Subcutaneous abdominal adipose tissue (tissue), 5 donors: ENCODE measurements around the gene PRKCE.

ENCODE experiments used
- H3K27ac ChIP-seq: one replicate; pipeline ENCODE4 v1.7.0; 2013; ENCODE audit warnings: low read depth, mild to moderate bottlenecking, inconsistent platforms, low read length, moderate library complexity
- H3K27me3 ChIP-seq, 5 donors: one replicate each; pipeline ENCODE4 v1.7.0; 2013; ENCODE audit warnings: low read length in 5 of 5, inconsistent platforms in 1 of 5; ENCODE audit not compliant: control insufficient read depth in 5 of 5, insufficient read depth in 4 of 5
- H3K36me3 ChIP-seq, 5 donors: one replicate each; pipeline ENCODE4 v1.7.0; 2013; ENCODE audit warnings: low read length in 5 of 5; ENCODE audit not compliant: control insufficient read depth in 5 of 5, insufficient read depth in 5 of 5
- H3K4me1 ChIP-seq, 5 donors: one replicate each; pipeline ENCODE4 v1.7.0; 2013; ENCODE audit warnings: low read length in 5 of 5, mild to moderate bottlenecking in 3 of 5, moderate library complexity in 1 of 5; ENCODE audit not compliant: control insufficient read depth in 5 of 5, insufficient read depth in 5 of 5
- H3K4me3 ChIP-seq, 5 donors: one replicate each; pipeline ENCODE4 v1.7.0; 2013; ENCODE audit warnings: low read length in 5 of 5, low read depth in 1 of 5
- H3K9ac ChIP-seq, 5 donors: one replicate each; pipeline ENCODE4 v1.7.0; 2013; ENCODE audit warnings: low read length in 5 of 5, mild to moderate bottlenecking in 4 of 5, moderate library complexity in 3 of 5
- H3K9me3 ChIP-seq, 5 donors: one replicate each; pipeline ENCODE4 v1.7.0; 2013; ENCODE audit warnings: low read length in 5 of 5; ENCODE audit not compliant: control insufficient read depth in 5 of 5
- donor health status: healthy.
- donor health status: healthy.
- donor health status: healthy.
- donor health status: healthy.
- donor health status: healthy.

Gene PRKCE

DNA sequence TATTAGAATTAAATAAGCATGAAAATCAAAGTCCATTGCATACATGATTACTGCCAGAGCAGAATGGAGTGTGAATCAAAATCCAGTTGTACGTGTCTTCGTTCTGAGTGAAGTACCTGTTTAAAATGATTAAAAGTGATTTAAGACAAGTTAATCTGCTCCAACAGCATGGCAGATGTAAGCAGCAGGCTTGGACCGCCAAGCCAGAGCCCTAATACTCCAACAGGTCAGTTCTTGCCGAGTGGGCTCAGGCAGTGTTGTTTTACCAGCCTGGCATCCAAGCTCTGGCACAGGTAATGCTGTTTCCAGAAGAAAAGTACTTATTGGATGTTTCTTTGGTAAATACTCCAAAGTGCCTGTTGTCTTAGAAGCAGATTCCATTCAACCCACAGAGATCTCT is 474.3 kb downstream of the PRKCE start:
- no peaks in the 10 kb centered on the region for H3K36me3 ChIP-seq
- no peaks in the 10 kb centered on the region for H3K27me3 ChIP-seq
- no peak overlapping the region for H3K27ac ChIP-seq
- no peak overlapping the region for H3K4me3 ChIP-seq
- no peaks in the 10 kb centered on the region for H3K9me3 ChIP-seq
- no peak overlapping the region for H3K9ac ChIP-seq
- peaks cover 0 to 17% (median 5%) of the 10 kb centered on the region in 5 donors for H3K4me1 ChIP-seq

DNA sequence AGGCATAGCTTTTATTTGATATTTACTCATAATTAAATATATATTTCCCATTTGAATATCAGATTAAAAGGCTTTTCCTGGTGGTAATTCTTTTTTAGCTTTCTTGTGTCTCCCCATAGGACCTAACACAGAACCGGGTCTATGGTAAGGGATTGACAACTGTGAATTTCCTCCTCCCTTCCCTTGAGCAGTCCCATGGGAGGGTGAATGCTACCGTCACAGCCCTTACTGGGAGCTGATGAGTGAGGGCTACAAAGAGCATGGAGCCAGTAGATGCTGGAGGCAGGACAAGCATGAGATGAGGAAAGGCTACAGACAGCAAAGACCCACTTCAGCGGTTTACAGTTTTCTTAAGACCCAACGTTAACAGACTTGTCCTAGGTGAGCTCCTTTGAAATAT is 475.1 kb downstream of the PRKCE start:
- H3K4me3 ChIP-seq, result no peak overlapping the region
- no peak overlapping the region for H3K9ac ChIP-seq
- peaks cover 0 to 9% (median 0%) of the 10 kb centered on the region in 5 donors for H3K4me1 ChIP-seq
- H3K27ac ChIP-seq, result no peak overlapping the region
- no peaks in the 10 kb centered on the region for H3K36me3 ChIP-seq
- no peaks in the 10 kb centered on the region for H3K27me3 ChIP-seq
- no peaks in the 10 kb centered on the region for H3K9me3 ChIP-seq

DNA sequence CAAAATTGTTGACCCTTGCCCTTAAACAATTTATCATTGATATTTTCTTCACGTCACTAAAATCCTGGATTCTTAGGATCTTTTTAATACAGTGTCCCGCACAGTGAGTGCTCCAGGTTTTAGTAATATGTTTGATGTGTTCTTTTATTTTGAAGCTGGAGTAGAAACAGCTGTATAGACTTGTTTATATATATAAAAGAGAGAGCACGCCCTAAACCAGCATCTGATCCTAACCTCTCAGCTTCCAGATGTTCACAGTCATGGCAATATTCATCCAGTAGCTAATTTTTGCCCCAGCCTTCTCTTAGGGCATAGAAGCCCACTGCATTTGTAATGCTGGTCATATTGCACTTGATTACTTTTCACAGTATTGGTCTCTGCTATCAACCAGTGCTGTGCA is 475.7 kb downstream of the PRKCE start:
- Histone ChIP-seq H3K4me3 (no peak overlapping the region), H3K9ac (no peak overlapping the region), H3K36me3 (no peaks in the 10 kb centered on the region), H3K27ac (no peak overlapping the region), H3K9me3 (no peaks in the 10 kb centered on the region), H3K4me1 (peaks cover 0 to 4% (median 0%) of the 10 kb centered on the region in 5 donors), H3K27me3 (no peaks in the 10 kb centered on the region)

DNA sequence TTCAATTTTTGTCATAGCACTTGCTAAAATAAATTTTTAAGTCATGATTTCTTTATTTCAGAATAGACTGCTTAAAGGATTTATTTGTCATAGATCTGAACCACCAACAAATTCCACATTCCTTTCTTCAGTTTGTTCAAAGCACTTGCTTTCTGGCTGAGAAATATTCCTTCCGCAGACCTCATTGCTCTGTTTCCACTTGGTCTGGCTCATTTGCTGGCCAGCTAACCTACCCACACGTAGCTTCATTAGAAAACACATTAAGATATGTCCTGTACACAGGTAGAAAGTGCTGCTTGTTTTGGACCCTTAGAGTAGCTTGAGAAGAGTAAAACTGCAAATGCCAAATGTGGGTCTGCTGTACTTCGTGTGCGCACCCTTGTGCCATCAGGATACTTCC is 479.0 kb downstream of the PRKCE start:
- no peaks in the 10 kb centered on the region for H3K36me3 ChIP-seq
- H3K9me3 ChIP-seq, result no peaks in the 10 kb centered on the region
- no peak overlapping the region for H3K9ac ChIP-seq
- no peaks in the 10 kb centered on the region for H3K27me3 ChIP-seq
- no peak overlapping the region for H3K4me3 ChIP-seq
- no peak overlapping the region for H3K27ac ChIP-seq
- H3K4me1 ChIP-seq, result peaks cover 2 to 19% (median 16%) of the 10 kb centered on the region in 5 donors

DNA sequence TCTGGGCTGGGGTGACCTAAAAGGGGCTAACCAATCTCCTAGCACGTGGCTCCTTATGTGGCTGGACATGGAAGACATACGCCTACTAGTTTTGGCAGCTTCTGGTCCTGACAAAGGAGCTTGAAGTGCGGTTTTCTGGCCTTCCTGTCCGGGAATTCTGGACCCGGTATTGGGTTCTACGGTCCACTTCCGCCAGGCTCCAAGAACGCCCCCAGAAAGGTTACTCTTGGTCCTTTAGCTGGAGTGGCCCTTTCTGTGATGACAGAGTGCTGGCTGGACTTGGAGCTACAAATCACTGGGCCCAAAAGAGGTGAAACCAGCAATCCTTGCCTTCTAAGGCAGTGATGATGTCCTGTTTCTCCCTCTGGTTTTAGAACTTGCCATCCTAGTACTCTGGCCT is 481.5 kb downstream of the PRKCE start:
- H3K27ac ChIP-seq, result no peak overlapping the region
- H3K9me3 ChIP-seq, result no peaks in the 10 kb centered on the region
- H3K4me1 ChIP-seq, result peaks cover 4 to 31% (median 27%) of the 10 kb centered on the region in 5 donors
- no peak overlapping the region for H3K4me3 ChIP-seq
- H3K9ac ChIP-seq, result no peak overlapping the region
- H3K36me3 ChIP-seq, result no peaks in the 10 kb centered on the region
- no peaks in the 10 kb centered on the region for H3K27me3 ChIP-seq

DNA sequence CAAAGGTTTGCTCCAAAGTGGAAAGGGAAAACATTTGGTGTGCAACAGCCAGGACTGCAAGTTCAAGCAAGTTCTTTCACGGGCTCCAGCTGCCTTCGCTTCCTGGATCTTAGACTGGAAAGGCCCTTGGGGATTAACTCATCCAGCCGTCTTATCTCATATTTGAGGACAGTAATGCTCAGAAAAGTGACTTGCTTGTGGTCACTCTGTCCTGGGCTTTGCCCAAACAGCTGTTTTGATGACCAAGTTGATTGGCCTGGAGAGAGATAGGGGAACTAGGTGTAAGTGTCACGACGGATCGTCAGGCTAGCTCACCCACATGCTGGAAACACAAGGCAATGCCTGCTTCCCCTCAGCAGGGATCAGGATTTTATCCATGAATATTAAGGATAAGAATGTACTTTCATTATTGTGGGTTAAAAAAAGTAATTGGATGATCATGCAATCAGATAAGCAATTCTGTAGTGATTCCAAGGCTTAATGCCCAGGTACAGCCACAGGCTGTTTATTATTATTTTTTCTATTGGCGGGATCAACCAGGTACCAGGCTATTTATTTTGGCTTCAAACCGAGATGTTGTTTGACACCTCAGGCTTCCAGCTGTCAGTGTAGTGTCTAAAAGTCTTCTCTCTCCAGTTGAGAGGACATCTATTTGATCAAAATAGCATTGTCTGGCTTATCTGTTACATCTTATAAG is 483.2 kb downstream of the PRKCE start:
- Histone ChIP-seq H3K36me3 (no peaks in the 10 kb centered on the region), H3K27ac (peak overlapping the region; percentile 9), H3K9ac (no peak overlapping the region), H3K4me3 (peak overlapping the region in 2 of 5 donors; percentile 6 to 11), H3K9me3 (no peaks in the 10 kb centered on the region), H3K27me3 (no peaks in the 10 kb centered on the region), H3K4me1 (peaks cover 4 to 31% (median 27%) of the 10 kb centered on the region in 5 donors)

DNA sequence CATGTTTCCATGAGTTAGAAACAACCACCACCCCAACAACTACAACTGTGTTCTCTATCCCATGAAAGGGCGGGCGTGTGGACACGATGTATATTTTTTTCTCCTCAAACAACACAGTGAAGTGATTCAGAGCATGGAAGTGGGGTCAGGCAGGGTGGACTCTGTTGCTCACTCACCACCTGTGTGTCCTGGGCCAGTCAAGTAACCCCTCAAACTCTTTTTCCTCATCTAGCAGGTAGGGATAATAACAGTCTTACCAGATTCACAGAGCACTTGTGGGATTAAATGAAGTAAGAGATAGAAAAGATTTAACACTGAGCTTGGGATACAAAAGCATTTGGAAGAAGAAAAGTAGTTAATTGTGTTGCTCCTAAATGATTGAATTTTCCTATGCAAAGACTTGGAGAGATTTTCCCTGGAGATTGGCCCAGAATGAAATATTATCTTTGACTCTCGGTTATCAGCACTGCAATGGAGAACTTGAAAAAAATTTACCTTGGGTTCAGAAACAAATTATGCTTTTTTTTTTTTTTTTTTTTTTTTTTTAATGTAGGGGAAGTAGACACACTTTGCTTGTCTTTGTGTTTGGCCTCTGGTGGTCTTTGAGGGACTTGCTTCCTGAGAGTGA is 483.9 kb downstream of the PRKCE start:
- no peak overlapping the region for H3K4me3 ChIP-seq
- no peaks in the 10 kb centered on the region for H3K27me3 ChIP-seq
- no peaks in the 10 kb centered on the region for H3K9me3 ChIP-seq
- no peaks in the 10 kb centered on the region for H3K36me3 ChIP-seq
- H3K27ac ChIP-seq, result peak overlapping the region; percentile 9
- peaks cover 4 to 31% (median 27%) of the 10 kb centered on the region in 5 donors for H3K4me1 ChIP-seq
- H3K9ac ChIP-seq, result no peak overlapping the region

DNA sequence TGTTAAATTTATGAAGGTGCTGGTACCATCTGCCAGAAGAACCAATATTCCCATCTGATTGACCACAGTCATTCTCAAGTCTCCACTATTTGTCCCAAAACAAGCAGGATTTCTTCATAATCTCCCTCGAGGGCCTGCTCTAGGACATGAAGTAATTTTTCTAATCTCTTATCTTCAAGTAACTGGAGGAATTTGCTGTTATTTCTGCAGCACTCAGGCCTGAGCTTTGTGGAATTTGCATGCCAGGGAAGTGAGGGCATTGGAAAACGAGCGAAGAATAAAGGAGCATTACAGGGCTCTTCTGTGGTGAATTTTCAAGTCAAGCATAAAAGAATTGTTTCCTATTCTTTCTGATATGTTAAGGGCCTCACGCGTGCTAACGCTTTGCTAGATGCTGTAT is 484.5 kb downstream of the PRKCE start:
- Histone ChIP-seq H3K27ac (no peak overlapping the region), H3K27me3 (no peaks in the 10 kb centered on the region), H3K9ac (no peak overlapping the region), H3K9me3 (no peaks in the 10 kb centered on the region), H3K36me3 (no peaks in the 10 kb centered on the region), H3K4me1 (peaks cover 4 to 31% (median 27%) of the 10 kb centered on the region in 5 donors), H3K4me3 (no peak overlapping the region)

DNA sequence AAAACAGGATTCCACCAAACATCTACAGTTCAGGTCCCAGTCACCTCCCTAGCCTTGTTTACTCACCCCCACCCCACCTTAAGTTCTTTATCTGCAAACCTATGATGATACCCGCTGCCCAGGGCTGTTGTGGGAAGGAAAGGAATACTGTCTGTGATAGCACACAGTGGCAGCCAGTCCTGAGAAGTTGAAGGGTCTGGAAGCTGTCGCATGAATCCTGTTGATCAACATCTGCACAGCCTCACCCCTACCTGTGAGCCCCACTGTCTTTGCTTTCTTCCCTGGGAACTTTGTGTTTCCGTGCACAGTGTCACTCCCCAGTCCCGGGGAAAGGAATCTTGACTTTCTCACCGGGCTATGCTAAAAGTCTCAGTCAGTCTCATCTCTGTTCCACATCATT is 485.0 kb downstream of the PRKCE start:
- Histone ChIP-seq H3K9me3 (no peaks in the 10 kb centered on the region), H3K36me3 (no peaks in the 10 kb centered on the region), H3K27ac (no peak overlapping the region), H3K4me1 (peaks cover 4 to 31% (median 27%) of the 10 kb centered on the region in 5 donors), H3K27me3 (no peaks in the 10 kb centered on the region), H3K4me3 (no peak overlapping the region), H3K9ac (no peak overlapping the region)

DNA sequence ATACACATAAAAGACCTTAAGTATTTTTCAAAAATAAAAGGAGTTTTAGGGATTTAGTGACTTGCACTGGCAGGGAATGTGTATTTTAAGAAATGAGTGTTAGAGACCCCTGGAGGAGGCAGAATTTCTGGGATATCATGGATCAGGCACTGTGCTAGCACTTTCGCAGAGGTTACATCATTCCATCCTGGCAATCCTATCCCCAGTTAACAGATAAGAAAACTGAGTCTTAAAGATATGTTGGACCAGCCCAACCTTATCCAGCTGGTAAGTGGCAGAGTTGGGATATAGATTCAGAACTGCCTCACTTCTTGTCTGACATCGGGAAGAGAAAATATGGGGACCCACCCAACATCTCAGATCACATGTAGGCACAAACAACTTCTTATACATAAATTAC is 485.5 kb downstream of the PRKCE start:
- Histone ChIP-seq H3K27ac (no peak overlapping the region), H3K4me3 (no peak overlapping the region), H3K36me3 (no peaks in the 10 kb centered on the region), H3K9me3 (no peaks in the 10 kb centered on the region), H3K27me3 (no peaks in the 10 kb centered on the region), H3K9ac (no peak overlapping the region), H3K4me1 (peaks cover 4 to 34% (median 27%) of the 10 kb centered on the region in 5 donors)
